GM20000 (cell line): ENCODE measurements around the gene CDCP1.

Experiments
- DNase-seq: peaks from one replicate; pipeline ENCODE4 v3.0.0; 2012; ENCODE audit warnings: low spot score
- TF ChIP-seq, protein P1 (sequence below): IDR thresholded peaks from 2 replicates; pipeline ENCODE4 v1.5.1; 2012; ENCODE audit warnings: mild to moderate bottlenecking, control low read depth; ENCODE audit errors: extremely low read depth, missing control alignments

Gene CDCP1

DNA sequence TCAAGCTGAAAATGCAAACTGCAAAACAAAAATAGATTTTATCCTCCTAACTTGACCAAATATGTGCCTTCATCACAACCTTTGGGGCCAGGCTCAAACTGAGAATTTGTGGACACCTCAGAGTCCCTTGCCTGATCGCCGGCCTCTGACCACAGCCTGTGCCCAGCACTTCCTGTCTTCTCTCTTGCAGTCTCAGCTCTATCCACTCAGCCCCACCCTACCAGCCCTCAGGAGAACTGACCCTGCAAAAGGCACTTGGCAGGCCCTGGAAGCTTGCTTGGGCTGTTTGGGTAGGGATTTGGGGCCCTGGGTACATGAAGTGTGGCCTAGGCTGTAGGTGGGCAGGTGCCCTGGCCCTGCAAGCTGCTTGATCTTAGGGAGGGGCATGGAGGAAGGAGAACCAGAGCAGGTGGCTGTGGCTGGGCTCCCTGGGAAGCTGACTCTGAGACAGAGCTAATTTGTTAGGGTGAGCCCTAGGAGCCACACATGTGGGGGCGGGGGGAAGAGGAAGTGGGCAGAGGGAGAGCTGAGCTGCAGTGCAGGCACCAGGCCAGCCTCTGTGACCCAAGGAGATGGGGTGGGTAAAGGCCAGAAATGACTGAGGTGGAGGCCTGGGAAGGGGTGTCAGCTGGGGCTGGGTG lies 111.4 kb downstream of the CDCP1 start:
- DNase-seq = peak; percentile 49
- TF ChIP-seq, protein P1, sequence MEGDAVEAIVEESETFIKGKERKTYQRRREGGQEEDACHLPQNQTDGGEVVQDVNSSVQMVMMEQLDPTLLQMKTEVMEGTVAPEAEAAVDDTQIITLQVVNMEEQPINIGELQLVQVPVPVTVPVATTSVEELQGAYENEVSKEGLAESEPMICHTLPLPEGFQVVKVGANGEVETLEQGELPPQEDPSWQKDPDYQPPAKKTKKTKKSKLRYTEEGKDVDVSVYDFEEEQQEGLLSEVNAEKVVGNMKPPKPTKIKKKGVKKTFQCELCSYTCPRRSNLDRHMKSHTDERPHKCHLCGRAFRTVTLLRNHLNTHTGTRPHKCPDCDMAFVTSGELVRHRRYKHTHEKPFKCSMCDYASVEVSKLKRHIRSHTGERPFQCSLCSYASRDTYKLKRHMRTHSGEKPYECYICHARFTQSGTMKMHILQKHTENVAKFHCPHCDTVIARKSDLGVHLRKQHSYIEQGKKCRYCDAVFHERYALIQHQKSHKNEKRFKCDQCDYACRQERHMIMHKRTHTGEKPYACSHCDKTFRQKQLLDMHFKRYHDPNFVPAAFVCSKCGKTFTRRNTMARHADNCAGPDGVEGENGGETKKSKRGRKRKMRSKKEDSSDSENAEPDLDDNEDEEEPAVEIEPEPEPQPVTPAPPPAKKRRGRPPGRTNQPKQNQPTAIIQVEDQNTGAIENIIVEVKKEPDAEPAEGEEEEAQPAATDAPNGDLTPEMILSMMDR = no peak

DNA sequence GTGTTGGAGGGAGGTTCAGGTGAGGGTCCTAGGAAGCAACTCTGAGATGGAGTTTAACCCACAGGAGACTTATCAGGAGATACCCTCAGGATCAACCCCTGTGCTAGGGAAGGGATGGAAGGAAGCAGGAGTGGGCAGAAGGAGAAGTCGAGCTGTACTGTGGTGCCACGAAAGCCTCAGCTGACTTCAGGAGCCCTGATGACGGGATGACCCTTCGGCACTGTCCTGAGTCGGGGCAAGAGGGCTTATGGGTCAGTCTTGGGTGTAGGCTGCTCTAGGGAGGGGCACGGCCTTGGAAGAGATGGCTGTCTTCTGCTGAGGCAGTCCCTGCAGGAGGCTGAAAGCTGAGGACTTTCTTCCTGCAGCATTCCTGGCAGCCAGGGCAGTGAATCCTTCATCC lies 112.4 kb downstream of the CDCP1 start:
- TF ChIP-seq, protein P1 = no peak
- DNase-seq = no peak
